CD1c-positive myeloid dendritic cell (primary cell): ENCODE measurements around the gene SUFU.

ENCODE experiments used
- DNase-seq: peaks from one replicate; pipeline ENCODE4 v3.0.0-alpha.2; 2016; ENCODE audit errors: extremely low spot score

Gene SUFU

DNA sequence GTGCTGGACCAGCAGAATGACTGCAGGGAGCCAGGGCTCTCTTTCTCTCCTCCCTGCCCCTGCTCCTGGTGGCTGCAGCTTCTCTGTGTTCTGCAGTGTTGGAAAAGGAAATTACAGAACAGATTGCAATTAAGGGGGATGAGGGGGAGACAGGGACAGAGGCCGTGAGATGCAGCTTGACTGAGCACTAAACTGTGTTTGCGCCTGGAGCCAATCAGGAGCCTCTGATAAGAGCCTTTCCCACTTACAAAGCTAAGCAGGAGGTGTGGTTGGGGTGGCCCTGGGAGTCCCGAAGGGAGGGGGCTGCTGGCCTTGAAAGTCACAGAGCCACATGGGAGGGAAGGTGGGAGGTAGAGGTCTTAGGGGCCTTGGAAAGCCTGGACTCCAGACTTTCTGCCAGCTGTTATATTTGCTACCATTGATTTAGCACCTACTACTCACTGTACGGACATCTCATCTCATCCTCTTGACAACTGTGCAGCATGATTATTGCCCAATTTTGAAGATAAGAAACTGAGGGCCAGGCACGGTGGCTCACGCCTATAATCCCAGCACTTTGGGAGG, 167.2 kb downstream of the SUFU start:
- DNase-seq: no peak

DNA sequence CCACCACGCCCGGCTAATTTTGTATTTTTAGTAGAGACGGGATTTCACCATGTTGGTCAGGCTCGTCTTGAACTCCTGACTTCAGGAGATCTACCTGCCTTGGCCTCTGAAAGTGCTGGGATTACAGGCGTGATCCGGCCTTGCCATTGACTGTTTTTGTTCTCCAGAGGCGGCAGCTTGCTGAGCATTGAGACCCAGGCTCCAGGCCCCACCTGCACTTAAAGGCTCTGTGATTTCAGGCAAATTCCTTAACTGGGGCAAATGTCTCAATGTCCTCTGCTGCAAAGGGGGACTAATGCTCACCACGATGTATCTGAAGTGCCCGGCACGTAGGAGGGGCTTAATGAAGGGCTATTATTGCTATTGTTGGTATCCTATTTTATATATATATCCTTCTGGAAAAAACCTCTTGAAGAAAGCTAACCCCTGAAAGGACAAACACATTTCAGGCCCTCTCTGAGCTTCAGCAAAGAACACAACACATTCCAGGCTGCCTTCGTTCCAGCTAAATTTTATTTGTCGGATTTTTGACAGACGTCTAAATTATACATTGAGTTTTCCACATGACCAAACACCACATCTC, 169.6 kb downstream of the SUFU start:
- DNase-seq: no peak

DNA sequence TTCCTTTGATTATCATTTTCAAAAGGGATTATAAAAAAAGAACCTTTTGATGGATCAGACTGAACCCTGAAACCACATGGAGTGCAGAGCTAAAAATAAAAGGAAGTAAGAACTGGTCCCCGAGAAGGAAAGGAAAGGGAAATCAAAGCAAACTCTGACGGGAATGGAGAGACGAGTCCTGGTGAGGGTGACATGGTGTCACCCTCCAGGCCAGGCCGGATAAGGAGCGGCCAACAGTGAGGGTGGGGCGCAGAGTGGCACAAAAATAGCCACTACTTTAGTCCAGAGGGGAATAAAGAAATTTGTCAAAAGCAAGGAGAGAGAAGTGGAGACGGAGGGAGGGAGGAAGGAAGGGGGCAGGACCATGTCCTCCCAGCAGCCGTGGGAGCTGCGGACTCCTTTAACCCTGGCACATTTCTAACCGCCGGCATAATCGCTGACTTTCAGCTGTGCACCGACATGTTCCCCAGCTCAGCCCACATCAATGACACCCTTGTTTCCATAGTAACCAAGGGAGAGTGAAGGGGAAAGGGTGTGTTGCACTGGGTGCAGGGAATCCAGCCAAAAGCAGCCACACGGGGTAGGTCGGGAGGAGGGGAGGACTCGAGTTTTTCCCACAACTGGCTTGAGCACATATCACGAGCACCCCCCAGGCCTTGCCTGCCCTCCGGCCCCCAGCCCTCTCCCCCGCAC, 170.2 kb downstream of the SUFU start:
- DNase-seq: peak; percentile 86

DNA sequence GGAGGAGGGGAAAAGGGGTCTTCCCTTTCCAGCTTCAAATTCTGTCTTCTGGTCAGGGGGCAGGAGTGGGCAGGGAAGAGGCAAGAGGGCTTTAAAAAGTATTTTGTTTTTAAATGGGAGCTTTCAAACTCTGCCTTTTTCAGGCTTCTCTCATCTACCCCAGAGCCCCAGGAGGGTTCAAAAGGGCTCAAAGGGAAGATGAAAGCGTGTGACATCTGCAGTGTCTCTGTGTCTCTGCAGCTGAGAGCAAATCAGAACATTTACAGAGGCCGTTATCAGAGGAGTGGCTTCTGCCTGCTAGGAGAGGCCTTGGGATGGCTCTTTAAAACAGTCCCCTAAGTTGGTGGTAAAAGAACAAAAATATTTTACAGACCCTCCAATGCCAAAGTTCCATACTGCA, 170.8 kb downstream of the SUFU start:
- no peak for DNase-seq

DNA sequence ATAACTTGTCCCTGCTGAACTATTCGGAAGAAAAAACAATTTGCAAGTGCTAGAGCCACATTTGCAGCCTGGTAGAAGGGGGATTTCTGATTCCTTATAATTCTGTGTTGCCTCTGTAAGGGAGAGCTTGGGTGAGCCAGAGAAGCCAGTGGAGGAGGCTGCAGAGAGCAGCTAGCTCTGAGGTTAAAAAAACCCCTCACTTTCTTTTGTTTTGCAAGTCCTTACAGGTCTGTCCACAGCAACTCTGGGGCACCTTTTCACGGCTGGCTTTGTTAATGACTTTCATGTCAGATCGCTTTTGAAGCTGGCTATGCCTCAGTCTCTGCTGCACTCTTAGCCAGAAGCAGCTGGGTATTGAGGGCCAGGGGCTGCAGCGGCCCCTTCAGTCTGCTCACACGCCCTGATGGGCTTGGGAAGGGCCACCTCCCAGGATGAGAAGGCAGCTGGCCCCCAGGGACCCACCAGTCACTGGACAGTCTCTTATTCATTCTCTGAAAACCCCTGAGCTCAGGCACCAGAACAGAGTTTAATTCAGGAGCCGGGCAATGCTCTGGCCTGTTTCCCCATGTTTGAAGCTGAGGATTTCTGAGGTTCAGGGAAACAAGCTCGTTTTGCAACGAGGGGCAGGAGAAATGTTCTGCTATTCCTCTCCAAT, 171.4 kb downstream of the SUFU start:
- no peak for DNase-seq

DNA sequence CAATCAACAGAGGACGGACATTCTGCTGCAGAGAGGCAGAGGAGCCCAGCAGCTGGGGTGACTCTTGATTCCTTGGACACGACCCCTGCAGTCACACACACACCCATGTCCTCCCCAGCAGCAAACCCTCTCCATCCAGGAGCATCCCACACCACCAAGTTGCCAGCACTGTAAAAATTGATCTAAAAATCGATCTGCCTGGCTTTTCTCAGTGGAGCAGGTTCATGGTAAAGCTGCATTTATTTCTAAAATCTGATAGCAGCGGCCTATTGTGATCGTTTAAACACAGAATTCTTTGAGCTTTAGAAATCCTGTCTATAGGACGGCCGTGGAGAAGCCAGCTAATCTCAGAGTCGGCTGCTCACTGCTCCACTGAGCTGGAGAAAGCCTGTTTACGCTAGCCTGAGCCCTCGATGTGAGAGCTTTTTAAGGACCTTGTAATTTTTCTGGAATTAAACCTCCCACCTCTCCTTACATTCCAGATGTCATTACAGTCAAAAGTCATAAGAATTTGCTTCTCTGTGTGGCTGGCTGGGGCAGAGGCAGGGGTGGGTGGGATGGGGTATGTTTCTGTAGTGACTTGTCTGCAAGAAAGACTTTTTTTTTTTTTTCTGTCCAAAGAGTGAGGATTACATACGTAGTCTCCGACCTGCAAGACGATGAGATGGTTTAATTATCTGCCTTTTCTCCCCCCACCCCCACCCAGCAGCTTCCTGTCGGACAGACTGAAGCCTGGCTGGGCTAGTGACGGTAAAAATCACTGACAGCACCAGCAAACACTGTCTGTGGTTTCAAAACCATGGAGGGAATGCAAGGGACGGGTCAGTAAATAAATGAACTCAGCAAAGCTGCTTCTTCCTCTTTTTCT, 172.1 kb downstream of the SUFU start:
- DNase-seq: peak; percentile 81

DNA sequence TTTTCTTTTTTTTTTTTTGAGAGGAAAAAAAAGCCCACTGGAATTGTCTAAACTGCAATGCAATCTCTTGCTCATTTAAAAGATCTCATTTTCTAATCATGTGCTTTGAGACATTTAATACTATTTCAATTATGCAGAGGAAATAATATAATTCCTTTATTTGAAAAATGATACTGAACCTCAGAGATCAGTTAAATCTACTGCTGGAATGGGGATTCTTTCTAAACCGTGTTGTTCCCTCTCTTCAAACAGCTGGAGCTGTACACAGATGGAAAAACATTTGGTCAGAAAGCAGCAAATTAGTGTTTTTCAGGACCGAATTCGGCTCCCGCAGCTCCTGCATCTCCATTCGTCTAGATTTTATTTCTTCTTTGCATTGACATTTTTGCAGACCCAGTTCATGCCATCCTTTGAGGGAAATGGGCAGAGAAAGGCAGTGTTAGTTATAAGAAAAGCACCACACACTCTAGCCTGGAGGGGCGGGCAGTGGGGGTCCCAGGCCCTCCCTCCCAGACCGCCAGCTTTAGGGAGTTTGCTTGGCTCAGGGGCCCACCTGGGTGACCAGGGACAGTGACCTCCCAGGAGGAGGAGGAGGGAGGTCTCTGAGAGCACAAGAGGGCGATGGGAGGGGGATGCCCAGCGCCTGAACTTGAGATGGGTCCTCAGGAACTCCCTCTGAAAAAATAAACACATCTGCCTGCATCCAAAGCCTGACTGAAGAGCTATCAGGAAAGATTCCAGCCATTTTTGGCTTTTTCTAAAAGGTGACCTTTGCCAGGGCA, 173.0 kb downstream of the SUFU start:
- no peak for DNase-seq

DNA sequence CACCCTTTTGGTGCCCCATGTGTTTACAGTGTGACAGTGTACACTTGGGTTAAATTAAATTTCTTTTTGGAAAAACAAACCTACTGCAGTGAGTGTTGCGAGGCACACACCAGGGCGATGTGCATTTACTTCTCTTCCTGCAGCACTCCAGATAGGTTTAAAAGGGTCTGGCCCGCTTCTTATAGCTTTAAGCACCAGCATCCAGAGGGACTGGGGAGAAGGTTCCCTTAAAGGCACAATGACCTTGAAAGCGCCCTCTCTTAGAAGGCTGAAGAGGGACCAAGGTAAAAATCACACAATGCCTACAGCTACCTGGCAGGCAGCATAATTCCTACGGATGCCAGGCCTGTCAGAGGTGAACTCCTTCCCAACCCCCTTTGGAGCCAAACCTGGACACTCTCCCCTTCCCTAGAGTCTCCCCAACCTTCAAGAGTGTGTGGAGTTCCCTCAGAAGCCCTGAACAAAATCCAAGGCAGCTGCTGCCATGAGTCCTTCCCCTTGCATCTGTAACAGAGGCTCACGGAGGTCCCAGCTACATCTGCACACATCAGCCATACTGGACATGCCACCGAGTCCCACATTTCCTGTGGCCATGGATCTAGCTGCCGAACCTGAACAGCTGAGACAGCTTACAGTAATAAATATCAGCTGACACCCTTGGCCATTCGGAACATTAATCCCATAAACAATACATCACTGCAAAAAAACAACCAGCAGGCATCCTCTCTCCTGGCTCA, 173.7 kb downstream of the SUFU start:
- no peak for DNase-seq

DNA sequence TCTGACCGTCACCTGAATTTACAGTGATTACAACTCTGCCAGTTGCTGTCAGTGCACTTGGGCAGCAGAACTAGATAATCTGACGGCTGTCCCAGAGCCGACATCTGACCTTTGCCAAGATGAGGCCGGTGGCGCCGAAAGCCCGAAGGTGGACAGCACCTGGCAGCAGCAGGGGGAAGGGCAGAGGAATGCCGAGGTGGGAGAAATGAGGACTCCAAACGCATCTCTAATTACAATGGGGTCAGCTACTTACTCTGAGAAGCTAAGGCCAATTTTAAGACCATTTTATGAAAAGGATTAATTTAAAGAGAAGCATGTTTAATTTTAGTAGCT, 174.3 kb downstream of the SUFU start:
- DNase-seq: no peak

DNA sequence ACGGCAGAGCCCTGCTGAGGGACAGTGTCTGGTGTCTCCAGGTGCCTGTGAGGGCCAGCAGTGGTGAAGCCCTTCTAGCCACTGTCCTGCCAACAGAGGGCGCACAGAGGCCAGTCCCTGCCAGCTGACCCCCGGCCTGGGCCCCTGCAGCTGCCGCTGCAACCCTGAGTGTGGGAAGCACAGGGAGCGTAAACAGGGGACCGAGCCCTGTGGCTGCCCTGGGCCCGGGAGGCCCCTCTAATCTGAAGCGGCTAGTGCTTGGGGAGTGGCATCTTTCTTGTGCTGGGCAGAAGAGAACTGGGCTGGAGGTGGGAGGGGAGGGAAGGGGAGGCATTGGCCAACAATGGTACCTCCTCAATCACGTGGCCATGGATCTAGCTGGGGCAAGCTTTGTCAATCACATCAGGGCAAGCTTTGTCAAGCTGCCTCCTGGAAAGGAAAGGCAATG, 175.1 kb downstream of the SUFU start:
- peak; percentile 63 for DNase-seq

DNA sequence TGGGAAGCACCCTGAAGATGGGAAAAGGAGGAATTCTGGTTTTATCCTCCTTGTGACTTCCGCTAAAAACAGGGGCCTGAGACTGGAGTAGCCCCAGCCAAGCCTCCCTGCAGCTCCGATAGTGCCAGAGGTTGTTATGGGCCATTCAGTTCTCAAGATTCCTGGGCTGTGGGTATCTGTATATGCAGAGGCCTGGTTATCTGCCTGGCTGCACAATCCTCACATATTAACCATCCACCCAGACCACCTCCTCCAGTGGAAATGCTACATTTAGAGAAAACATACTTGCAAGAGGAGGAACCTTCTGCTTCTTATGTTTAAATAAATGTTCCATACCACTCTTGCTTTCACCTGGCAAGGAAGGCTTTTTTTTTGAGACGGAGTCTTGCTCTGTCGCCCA, 175.8 kb downstream of the SUFU start:
- DNase-seq: no peak

DNA sequence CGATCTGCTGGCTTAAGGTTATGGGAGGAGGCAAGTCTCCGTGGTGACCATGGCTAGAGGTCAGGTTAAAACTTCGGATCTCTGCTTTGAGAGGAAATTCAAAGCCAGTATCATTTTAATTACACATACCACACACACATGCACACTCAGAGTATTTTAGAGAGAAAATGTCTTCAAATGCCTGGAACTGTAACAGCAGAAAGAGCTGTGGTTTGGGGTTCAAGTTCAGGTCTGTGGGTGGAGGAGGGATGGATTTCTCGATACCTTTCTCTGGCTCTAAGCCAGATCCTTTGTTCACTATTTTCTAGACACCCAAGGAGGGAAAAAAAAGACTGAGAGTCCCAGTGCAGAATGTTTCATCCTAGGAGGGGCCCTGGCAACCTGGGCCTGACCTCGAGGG, 177.9 kb downstream of the SUFU start:
- no peak for DNase-seq

DNA sequence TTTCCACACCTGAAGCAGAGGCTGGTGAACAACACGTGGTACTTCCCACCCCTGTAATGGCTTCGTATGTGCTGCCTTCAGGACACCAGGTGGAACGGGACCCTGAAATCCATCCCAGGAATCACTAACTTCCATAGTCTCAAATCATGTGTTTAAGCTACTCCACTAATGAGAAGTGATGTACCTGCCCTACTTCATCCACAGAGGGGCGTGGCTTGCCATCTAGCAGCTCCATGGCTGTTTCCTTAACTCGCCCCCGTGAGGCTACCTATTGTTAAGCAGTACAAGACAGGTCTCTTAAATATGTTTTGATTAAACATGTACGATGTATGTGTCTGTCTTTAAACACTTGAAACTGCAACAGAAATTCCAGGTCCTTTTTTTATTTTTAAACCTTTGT, 178.6 kb downstream of the SUFU start:
- DNase-seq: no peak

DNA sequence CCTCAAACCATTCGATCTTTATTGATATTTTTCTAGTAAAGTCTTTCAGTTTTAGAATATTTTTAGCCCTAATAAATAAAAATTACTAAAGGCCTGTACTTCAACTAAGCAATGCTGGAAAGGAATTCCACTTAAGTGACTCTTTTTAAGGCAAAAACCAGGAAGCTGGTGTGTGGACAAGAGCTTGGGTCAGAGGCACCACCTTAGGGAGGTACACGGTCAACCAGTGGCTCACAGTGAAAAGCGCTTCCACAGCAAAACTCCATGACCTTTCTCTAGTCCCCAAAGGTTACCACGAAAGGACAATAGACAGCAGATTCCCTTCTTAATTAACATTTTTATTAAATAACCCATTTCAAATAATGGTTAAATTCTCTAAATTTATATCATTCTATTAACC, 179.2 kb downstream of the SUFU start:
- DNase-seq: no peak
